PC-9 (cell line): Measurements from ENCODE around the gene CAPS2. TPM values are rescaled to one million over a fixed set of nuclear protein-coding genes. Genes with fewer than 3 reads are reported as not detected.

Experiments used
- BruUV-seq: library from RNA; stranded (reverse); fragments of 400-500 nt; replicated peaks from 2 replicates; lab custom pipeline; 2021; lab: Mats Ljungman, UMichigan
- CTCF ChIA-PET: fragments of 300-600 bp; sonication (Branson Sonifier 250); formaldehyde crosslinking; loops from one replicate; lab custom pipeline; 2022; ENCODE audit warnings: antibody characterized with exemption; lab: Charles Lee
- POLR2A ChIA-PET: fragments of 300-600 bp; sonication (Branson Sonifier 250); formaldehyde crosslinking; loops from one replicate; lab custom pipeline; 2022; ENCODE audit warnings: antibody characterized with exemption; ENCODE audit not compliant: unreplicated experiment; lab: Charles Lee
- DNase-seq, 2 experiments: peaks; one replicate each; pipeline versions ENCODE4 v3.0.0 to v3.0.0-alpha.2; 2015 to 2022; ENCODE audit warnings: mixed read lengths in 1 of 2
- H2AFZ ChIP-seq: fragments of 200-600 bp; sonication (generic); 2 replicates; pipeline ENCODE4 v1.8.1; 2017; ENCODE audit warnings: antibody characterized with exemption
- H3F3A ChIP-seq: fragments of 200-600 bp; sonication (generic); 2 replicates; pipeline ENCODE4 v1.8.1; 2017; ENCODE audit warnings: antibody characterized with exemption, mild to moderate bottlenecking, low read depth; ENCODE audit not compliant: insufficient read depth
- H3K27ac ChIP-seq: fragments of 200-600 bp; sonication (generic); 2 replicates; pipeline ENCODE4 v1.6.1; 2016; ENCODE audit warnings: mixed run types
- H3K27me3 ChIP-seq: fragments of 200-600 bp; sonication (generic); 2 replicates; pipeline ENCODE4 v1.6.1; 2016; ENCODE audit warnings: low read depth, mixed run types; ENCODE audit not compliant: insufficient read depth
- H3K36me3 ChIP-seq: fragments of 200-600 bp; sonication (generic); 2 replicates; pipeline ENCODE4 v1.6.1; 2016; ENCODE audit warnings: low read depth, mixed run types
- H3K4me1 ChIP-seq: fragments of 200-600 bp; sonication (generic); replicated peaks from 2 replicates; pipeline ENCODE4 v1.6.1; 2016; ENCODE audit warnings: mixed run types; ENCODE audit not compliant: insufficient read depth
- H3K4me2 ChIP-seq: fragments of 200-600 bp; sonication (generic); 2 replicates; pipeline ENCODE4 v1.6.1; 2017; ENCODE audit warnings: mixed run types
- H3K4me3 ChIP-seq: fragments of 200-600 bp; sonication (generic); 2 replicates; pipeline ENCODE4 v1.6.1; 2016; ENCODE audit warnings: mixed run types
- H3K79me2 ChIP-seq: fragments of 200-600 bp; sonication (generic); 2 replicates; pipeline ENCODE4 v1.6.1; 2017; ENCODE audit warnings: low read depth, mixed run types
- H3K9me2 ChIP-seq: fragments of 200-600 bp; sonication (generic); 2 replicates; pipeline ENCODE4 v1.8.1; 2017; ENCODE audit warnings: mild to moderate bottlenecking; ENCODE audit not compliant: insufficient read depth
- H3K9me3 ChIP-seq: fragments of 200-600 bp; sonication (generic); 2 replicates; pipeline ENCODE4 v1.8.1; 2016; ENCODE audit warnings: low read depth; ENCODE audit not compliant: insufficient read depth
- H4K20me1 ChIP-seq: fragments of 200-600 bp; sonication (generic); 2 replicates; pipeline ENCODE4 v1.8.1; 2017; ENCODE audit not compliant: insufficient read depth
- EZH2 ChIP-seq: fragments of 200-600 bp; sonication (generic); IDR thresholded peaks from 2 replicates; pipeline ENCODE4 v1.8.0; 2017; ENCODE audit warnings: antibody characterized with exemption, low read depth
- intact Hi-C: fragments of 100-400 bp; cut with micrococcal nuclease; formaldehyde crosslinking; loops from one replicate; pipeline ENCODE4 v1.10.0; 2022; ENCODE audit not compliant: unreplicated experiment
- total RNA-seq: library from RNA; stranded (reverse); gene quantifications from 2 replicates; pipeline ENCODE4 v1.2.3, GENCODE V29; 2021
- TF ChIP-seq, protein P1 (sequence below): fragments of 200-600 bp; sonication (generic); conservative IDR thresholded peaks from 2 replicates; pipeline ENCODE4 v1.6.1; 2017; ENCODE audit warnings: mixed run types, antibody characterized with exemption, mild to moderate bottlenecking, moderate library complexity

The CAPS2 gene
- total RNA-seq, 1 experiment from 2014 or later: 19.8 TPM

DNA sequence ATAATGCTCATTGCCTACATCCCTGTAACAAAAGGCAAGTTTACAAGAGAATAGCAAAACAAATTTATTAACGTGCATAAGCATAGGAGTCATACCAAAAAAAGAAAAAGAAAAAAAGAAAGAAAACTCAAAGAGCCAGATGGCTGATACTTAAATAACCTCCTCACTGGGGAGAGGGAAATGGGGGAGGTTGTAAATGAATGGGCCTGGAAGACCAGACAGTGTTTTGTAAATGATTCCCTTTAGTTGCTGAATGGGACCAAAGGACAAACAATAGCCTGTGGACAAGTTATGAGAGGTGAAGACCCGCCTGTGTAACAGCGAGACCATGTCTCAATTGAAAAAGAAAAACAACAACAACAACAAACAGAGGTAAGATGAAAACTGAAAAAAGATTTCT is 35.3 kb downstream of the CAPS2 start:
- H3K27me3 ChIP-seq: no peaks in the 10 kb centered on the region
- H2AFZ ChIP-seq: no peak overlapping the region
- H3K9me2 ChIP-seq: 0 out of 2 replicates have a peak, but pooled peaks cover 3% of the 10 kb centered on the region
- no peaks in the 10 kb centered on the region for H4K20me1 ChIP-seq
- no peak for TF ChIP-seq EZH2
- TF ChIP-seq, protein P1, sequence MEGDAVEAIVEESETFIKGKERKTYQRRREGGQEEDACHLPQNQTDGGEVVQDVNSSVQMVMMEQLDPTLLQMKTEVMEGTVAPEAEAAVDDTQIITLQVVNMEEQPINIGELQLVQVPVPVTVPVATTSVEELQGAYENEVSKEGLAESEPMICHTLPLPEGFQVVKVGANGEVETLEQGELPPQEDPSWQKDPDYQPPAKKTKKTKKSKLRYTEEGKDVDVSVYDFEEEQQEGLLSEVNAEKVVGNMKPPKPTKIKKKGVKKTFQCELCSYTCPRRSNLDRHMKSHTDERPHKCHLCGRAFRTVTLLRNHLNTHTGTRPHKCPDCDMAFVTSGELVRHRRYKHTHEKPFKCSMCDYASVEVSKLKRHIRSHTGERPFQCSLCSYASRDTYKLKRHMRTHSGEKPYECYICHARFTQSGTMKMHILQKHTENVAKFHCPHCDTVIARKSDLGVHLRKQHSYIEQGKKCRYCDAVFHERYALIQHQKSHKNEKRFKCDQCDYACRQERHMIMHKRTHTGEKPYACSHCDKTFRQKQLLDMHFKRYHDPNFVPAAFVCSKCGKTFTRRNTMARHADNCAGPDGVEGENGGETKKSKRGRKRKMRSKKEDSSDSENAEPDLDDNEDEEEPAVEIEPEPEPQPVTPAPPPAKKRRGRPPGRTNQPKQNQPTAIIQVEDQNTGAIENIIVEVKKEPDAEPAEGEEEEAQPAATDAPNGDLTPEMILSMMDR: no peak
- H3K4me3 ChIP-seq: no peak overlapping the region
- POLR2A ChIA-PET: no interaction called here
- no TSS peak for BruUV-seq
- DNase-seq: no peak
- no peak overlapping the region for H3K27ac ChIP-seq
- H3K36me3 ChIP-seq: no peaks in the 10 kb centered on the region
- no peaks in the 10 kb centered on the region for H3K79me2 ChIP-seq
- CTCF ChIA-PET: no interaction called here
- H3K4me1 ChIP-seq: no peaks in the 10 kb centered on the region
- no peaks in the 10 kb centered on the region for H3F3A ChIP-seq
- no peak overlapping the region for H3K4me2 ChIP-seq
- no peaks in the 10 kb centered on the region for H3K9me3 ChIP-seq
- intact Hi-C loops: no loop called here

DNA sequence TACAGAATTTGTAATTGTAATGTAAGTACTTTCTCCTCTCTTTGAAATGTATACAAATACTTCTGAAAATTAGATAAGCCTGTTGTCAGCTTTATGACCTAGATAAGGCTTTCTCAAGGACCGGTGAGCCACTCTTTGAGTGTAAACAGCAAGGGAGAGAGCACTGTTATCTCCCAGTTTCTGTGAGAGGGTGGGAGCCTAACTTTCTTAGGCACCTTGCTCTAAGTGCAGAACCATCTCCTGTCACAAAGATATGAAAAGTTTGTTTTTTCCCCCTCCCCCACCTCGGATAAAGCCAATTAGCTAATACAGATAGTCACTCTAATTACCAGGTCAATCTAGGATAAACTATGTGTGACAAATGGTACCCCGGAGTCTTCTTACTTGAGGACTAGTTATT is 35.8 kb downstream of the CAPS2 start:
- H4K20me1 ChIP-seq: no peaks in the 10 kb centered on the region
- no peaks in the 10 kb centered on the region for H3K27me3 ChIP-seq
- intact Hi-C loops: no loop called here
- ChIA-PET CTCF (no interaction called here), POLR2A (no interaction called here)
- H3K4me3 ChIP-seq: no peak overlapping the region
- no peak overlapping the region for H3K4me2 ChIP-seq
- no peaks in the 10 kb centered on the region for H3K79me2 ChIP-seq
- no peak overlapping the region for H2AFZ ChIP-seq
- no peaks in the 10 kb centered on the region for H3F3A ChIP-seq
- H3K9me2 ChIP-seq: 0 out of 2 replicates have a peak, but pooled peaks cover 3% of the 10 kb centered on the region
- no peaks in the 10 kb centered on the region for H3K4me1 ChIP-seq
- no peak for DNase-seq
- no peaks in the 10 kb centered on the region for H3K36me3 ChIP-seq
- TF ChIP-seq EZH2: no peak
- TF ChIP-seq, protein P1: no peak
- no TSS peak for BruUV-seq
- H3K27ac ChIP-seq: no peak overlapping the region
- H3K9me3 ChIP-seq: no peaks in the 10 kb centered on the region

DNA sequence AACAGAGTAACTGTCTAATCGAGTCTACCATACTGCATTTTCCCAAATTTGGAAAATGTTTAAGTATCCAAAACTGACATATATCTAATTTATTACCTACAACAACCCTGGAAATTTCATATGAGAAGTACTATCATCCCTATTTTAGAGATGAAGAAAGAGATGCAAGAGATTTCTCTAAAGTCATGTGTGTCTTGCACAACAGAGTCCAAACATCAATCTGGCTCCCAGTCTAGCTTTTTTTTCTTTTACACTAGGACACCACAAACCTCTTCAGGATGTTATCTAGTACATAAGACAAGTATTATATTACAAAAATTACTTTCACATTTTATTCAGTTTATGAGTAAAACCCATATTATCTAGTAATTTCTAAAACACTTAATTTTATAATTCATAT is 39.1 kb downstream of the CAPS2 start:
- POLR2A ChIA-PET: no interaction called here
- BruUV-seq: no TSS peak
- CTCF ChIA-PET: no interaction called here

More for the DNA sequence above, 39.1 kb downstream of the CAPS2 start:
- no peak overlapping the region for H3K4me2 ChIP-seq
- no peaks in the 10 kb centered on the region for H3F3A ChIP-seq
- TF ChIP-seq, protein P1: no peak
- no peak for TF ChIP-seq EZH2
- H3K4me3 ChIP-seq: no peak overlapping the region
- H3K27ac ChIP-seq: no peak overlapping the region
- H4K20me1 ChIP-seq: no peaks in the 10 kb centered on the region
- no peaks in the 10 kb centered on the region for H3K27me3 ChIP-seq
- intact Hi-C loops: no loop called here
- H3K9me2 ChIP-seq: no peaks in the 10 kb centered on the region
- H3K9me3 ChIP-seq: no peaks in the 10 kb centered on the region
- no peaks in the 10 kb centered on the region for H3K79me2 ChIP-seq
- no peaks in the 10 kb centered on the region for H3K4me1 ChIP-seq
- H3K36me3 ChIP-seq: no peaks in the 10 kb centered on the region
- no peak overlapping the region for H2AFZ ChIP-seq
- DNase-seq: no peak
